NK-92 (cell line): Measurements from ENCODE around the gene TBX20.
"Not testable (repeated sequence)": the region's sequence is repeated elsewhere in the genome, so short reads cannot be mapped to it uniquely, and the experiment has no call there.

Experiments used
- DNase-seq: peaks from one replicate; lab custom pipeline; 2025; ENCODE audit not compliant: unreplicated experiment; lab: John Stamatoyannopoulos, UW

The TBX20 gene

DNA sequence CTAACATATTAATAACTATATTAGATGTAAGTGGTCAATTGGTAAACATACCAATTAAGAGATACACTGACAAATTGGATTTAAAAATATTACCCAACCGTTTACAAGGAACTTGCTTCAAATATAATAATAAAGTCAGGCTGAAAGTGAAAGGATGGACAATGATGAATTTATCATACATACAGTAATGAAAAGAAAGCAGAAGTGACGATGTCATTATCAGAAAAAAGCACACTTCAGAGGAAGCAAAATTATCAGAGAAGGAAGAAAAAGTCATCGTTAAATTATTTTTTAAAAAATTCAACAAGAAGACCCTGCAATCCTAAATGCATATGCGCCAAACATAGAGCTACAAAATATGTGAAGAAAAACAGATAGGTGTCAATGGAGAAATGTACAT is 81.8 kb downstream of the TBX20 start:
- DNase-seq = not testable (repeated sequence)

DNA sequence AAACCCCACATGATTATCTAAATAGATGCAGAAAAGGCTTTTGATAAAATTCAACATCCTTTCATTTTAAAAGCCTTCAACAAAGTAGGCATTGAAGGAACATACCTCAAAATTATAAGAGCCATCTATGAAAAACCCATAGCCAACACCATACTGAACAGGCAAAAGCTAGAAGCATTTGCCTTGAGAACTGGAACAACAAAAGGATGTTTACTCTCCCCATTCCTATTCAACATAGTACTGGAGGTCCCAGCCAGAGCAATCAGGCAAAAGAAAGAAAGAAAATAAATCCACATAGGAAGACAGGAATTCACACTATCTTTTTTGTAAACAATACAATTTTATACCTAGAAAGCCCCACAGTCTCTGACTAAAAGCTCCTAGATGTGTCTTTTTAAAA is 86.2 kb downstream of the TBX20 start:
- not testable (repeated sequence) for DNase-seq

DNA sequence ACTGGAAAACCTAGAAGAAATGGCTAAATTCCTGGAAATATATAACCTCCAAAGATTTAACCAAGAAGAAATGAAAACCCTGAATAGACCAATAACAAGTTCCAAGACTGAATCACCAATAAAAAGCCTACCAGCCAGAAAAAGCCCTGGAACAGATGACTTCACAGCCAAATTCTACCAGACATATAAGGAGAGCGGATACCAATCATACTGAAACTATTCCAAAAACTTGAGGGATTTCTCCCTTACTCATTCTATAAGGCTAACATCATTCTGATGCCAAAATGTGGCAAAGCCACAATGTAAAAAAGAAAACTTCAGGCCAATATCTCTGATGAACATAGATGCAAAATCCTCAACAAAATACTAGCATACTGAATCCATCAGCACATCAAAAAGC is 86.7 kb downstream of the TBX20 start:
- DNase-seq = not testable (repeated sequence)

DNA sequence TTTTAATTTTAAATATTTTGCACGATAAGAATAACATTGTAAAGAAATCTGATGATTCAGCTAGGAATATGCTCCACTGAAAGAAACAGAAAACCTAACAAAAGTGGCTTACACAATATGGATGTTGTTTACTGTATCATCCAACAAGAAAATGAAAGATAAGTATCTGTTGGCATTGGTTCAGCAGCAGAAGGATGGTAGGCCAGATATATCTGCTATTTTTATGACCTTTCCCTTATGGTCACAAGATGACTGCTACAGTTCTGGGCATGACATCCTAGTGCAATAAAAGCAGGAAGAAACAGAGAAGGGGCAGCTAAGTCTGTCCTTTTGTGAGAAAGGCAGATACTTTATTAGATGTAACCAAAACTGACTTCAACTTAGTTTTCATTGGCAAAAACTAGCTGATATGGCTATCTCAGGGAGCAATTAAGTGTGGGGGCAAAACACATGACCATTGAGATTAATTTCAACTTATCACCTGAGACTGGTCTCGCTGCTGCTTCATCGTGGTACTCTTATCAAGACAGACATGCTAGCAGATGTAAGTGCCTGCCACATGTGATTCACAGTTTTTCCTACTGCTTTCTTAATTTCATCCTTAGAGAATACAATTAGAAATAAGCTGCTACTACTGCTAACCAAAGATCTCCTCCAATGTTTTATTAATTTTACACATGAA is 92.7 kb downstream of the TBX20 start:
- DNase-seq = not testable (repeated sequence)
